GM12878 (cell line): Measurements from ENCODE around the gene TSC2. TPM values are rescaled to one million over a fixed set of nuclear protein-coding genes. Genes with fewer than 3 reads are reported as not detected.

Experiments
- ATAC-seq: fragments of 200-7000 bp; cut with Tn5 transposase; 3 replicates; pipeline ENCODE4 v1.9.1; 2020; ENCODE audit warnings: mild to moderate bottlenecking, moderate library complexity
- BruUV-seq: library from RNA; stranded (reverse); fragments of 400-500 nt; replicated peaks from 2 replicates; lab custom pipeline; 2021; lab: Mats Ljungman, UMichigan
- CTCF ChIA-PET: fragments of 300-600 bp; sonication (Branson Sonifier 250); formaldehyde crosslinking; extraction: SDS; loops from one replicate; lab custom pipeline; 2021; ENCODE audit warnings: inconsistent platforms; lab: Yijun Ruan, JAX
- POLR2A ChIA-PET: fragments of 350-600 bp; formaldehyde crosslinking; extraction: SDS; loops from one replicate; lab custom pipeline; 2021; ENCODE audit warnings: inconsistent platforms; lab: Charles Lee
- RAD21 ChIA-PET: fragments of 300-600 bp; sonication (Branson Sonifier 250); formaldehyde crosslinking; loops from one replicate; lab custom pipeline; 2023; ENCODE audit warnings: antibody characterized with exemption; ENCODE audit not compliant: unreplicated experiment; lab: Charles Lee
- SMC1A ChIA-PET: fragments of 300-600 bp; sonication (Branson Sonifier 250); formaldehyde crosslinking; loops from one replicate; lab custom pipeline; 2023; ENCODE audit not compliant: unreplicated experiment, uncharacterized antibody; lab: Charles Lee
- DNase-seq: peaks from one replicate; pipeline ENCODE4 v3.0.0-alpha.2; 2011; ENCODE audit warnings: low read depth, low spot score
- FAIRE-seq: peaks from 3 replicates; lab custom pipeline; 2011; peaks lifted over from hg19 to GRCh38; lab: Jason Lieb, UNC
- H2AFZ ChIP-seq: 2 replicates; pipeline ENCODE4 v1.6.0; 2011; ENCODE audit warnings: low read depth, low read length, control low read depth; ENCODE audit not compliant: control insufficient read depth
- H3K27ac ChIP-seq: 2 replicates; pipeline ENCODE4 v1.5.1; 2011; ENCODE audit warnings: control low read depth; ENCODE audit not compliant: control insufficient read depth, insufficient read depth
- H3K27me3 ChIP-seq, 2 experiments: replicated peaks in 1 of 2; 2 replicates each; pipeline versions ENCODE4 v1.6.0 to v1.6.1; 2011; ENCODE audit warnings: low read length in 1 of 2; ENCODE audit not compliant: control insufficient read depth in 2 of 2, insufficient read depth in 2 of 2
- H3K36me3 ChIP-seq, 2 experiments: 2 replicates each; pipeline ENCODE4 v1.5.1; 2011; ENCODE audit warnings: low read length in 1 of 2; ENCODE audit not compliant: control insufficient read depth in 2 of 2, insufficient read depth in 2 of 2
- H3K4me1 ChIP-seq: 2 replicates; pipeline ENCODE4 v1.6.1; 2011; ENCODE audit warnings: mild to moderate bottlenecking, low read length, moderate library complexity, mixed read lengths; ENCODE audit not compliant: control insufficient read depth, insufficient read depth
- H3K4me2 ChIP-seq: 2 replicates; pipeline ENCODE4 v1.6.0; 2011; ENCODE audit warnings: control low read depth; ENCODE audit not compliant: control insufficient read depth, insufficient read depth
- H3K4me3 ChIP-seq: fragments of 200-600 bp; sonication (generic); 2 replicates; pipeline ENCODE4 v1.5.1; 2016
- H3K79me2 ChIP-seq: 2 replicates; pipeline ENCODE4 v1.6.0; 2011; ENCODE audit warnings: low read length; ENCODE audit not compliant: control insufficient read depth, insufficient read depth
- H3K9ac ChIP-seq: 2 replicates; pipeline ENCODE4 v1.8.0; 2011; ENCODE audit warnings: low read length, control low read depth, mixed read lengths; ENCODE audit not compliant: control insufficient read depth, insufficient read depth
- H3K9me3 ChIP-seq: replicated peaks from 3 replicates; pipeline ENCODE4 v1.5.1; 2011; ENCODE audit warnings: mild to moderate bottlenecking, low read length; ENCODE audit not compliant: control insufficient read depth, insufficient read depth
- H4K20me1 ChIP-seq: 2 replicates; pipeline ENCODE4 v1.6.0; 2011; ENCODE audit not compliant: control insufficient read depth, insufficient read depth
- ATF3 ChIP-seq: IDR thresholded peaks from 2 replicates; pipeline ENCODE4 v1.6.1; 2011; ENCODE audit warnings: low read depth, mild to moderate bottlenecking, low read length, moderate library complexity, borderline replicate concordance; ENCODE audit errors: extremely low read depth
- EED ChIP-seq: sonication (generic); IDR thresholded peaks from 2 replicates; pipeline ENCODE4 v1.6.1; 2016; ENCODE audit warnings: antibody characterized with exemption, low read depth
- IRF3 ChIP-seq: fragments of 450-650 bp; IDR thresholded peaks from 2 replicates; pipeline ENCODE4 v1.6.1; 2014; ENCODE audit warnings: mild to moderate bottlenecking
- NRF1 ChIP-seq: conservative IDR thresholded peaks from 2 replicates; pipeline ENCODE4 v1.6.1; 2011; ENCODE audit warnings: mild to moderate bottlenecking, low read depth, low read length, improper control_type of control experiment
- PRDM15 ChIP-seq: fragments of 450-650 bp; formaldehyde crosslinking; IDR thresholded peaks from 2 replicates; pipeline ENCODE4 v1.4.0; 2020; ENCODE audit warnings: mild to moderate bottlenecking, moderate library complexity
- SREBF2 ChIP-seq: IDR thresholded peaks from 2 replicates; pipeline ENCODE4 v1.6.1; 2012; ENCODE audit warnings: mild to moderate bottlenecking, low read length
- YY1 ChIP-seq: IDR thresholded peaks from 2 replicates; pipeline ENCODE4 v1.6.1; 2011; ENCODE audit warnings: low read depth, mild to moderate bottlenecking, low read length
- ZBTB11 ChIP-seq: fragments of 450-650 bp; formaldehyde crosslinking; IDR thresholded peaks from 2 replicates; pipeline ENCODE4 v1.5.0; 2022; ENCODE audit warnings: mild to moderate bottlenecking, missing genetic modification characterization
- ZBTB33 ChIP-seq: fragments of 450-650 bp; IDR thresholded peaks from 2 replicates; pipeline ENCODE4 v1.6.1; 2017; ENCODE audit warnings: mild to moderate bottlenecking
- ZNF274 ChIP-seq: IDR thresholded peaks from one replicate; pipeline ENCODE4 v1.8.0; 2011; ENCODE audit not compliant: insufficient read length, insufficient read depth
- ZNF622 ChIP-seq: fragments of 450-650 bp; IDR thresholded peaks from 2 replicates; pipeline ENCODE4 v1.6.1; 2017; ENCODE audit warnings: mild to moderate bottlenecking, inconsistent platforms
- WGBS: methylation state at CpG from one replicate; pipeline ENCODE4 v1.1.6; 2016; ENCODE audit warnings: low lambda C conversion rate; ENCODE audit not compliant: insufficient replicate concordance, insufficient coverage; ENCODE audit errors: missing lambda C conversion rate; 5-methylcytosine and 5-hydroxymethylcytosine counted together
- in situ Hi-C: fragments of 300-500 bp; cut with MboI; formaldehyde crosslinking; loops from 9 replicates; pipeline ENCODE4 v1.14.3; 2018; ENCODE audit warnings: mixed read lengths
- intact Hi-C: fragments of 100-400 bp; cut with micrococcal nuclease; formaldehyde crosslinking; loops from one replicate; pipeline ENCODE4 v1.14.2; 2022; ENCODE audit not compliant: unreplicated experiment
- polyA plus RNA-seq, 11 experiments: library from polyadenylated mRNA; depleted of rRNA in 4 of 11; unstranded in 6 of 11; stranded (reverse) in 5 of 11; fragments of >200 nt; fragmentation: Nextera tagmentation in 4 of 11; fragmentation: Illumina TruSeq in 1 of 11; extraction: Ambion mirVana in 4 of 11; extraction: Trizol in 1 of 11; gene quantifications; 1 replicate in 1 of 11; 2 replicates in 10 of 11; pipeline versions ENCODE4 v1.2.1 to v1.2.3, GENCODE V29; 2011 to 2016; ENCODE audit warnings: inconsistent platforms in 2 of 11, missing spikeins in 2 of 11, low read depth in 1 of 11
- total RNA-seq, 4 experiments: library from RNA; depleted of rRNA in 3 of 4; stranded (reverse); fragments of >200 nt in 3 of 4; fragmentation: Illumina TruSeq in 1 of 4; extraction: Trizol in 1 of 4; gene quantifications; 2 replicates each; pipeline versions ENCODE4 v1.2.1 to v1.2.3, GENCODE V29; 2013 to 2021

The TSC2 gene
- total and polyA plus RNA-seq, 10 of the 15 experiments (the other 5 are each of a cell fraction or from before 2014, with no cell fraction given) = 1.6 to 77.0 (median 21.6) TPM

GRCh38 chr16:2064368-2064945 is 16.7 kb downstream of the TSC2 start (continued):
- TF ChIP-seq ZNF274 (no peak), ZBTB11 (CRISPR knock-in tag) (no peak), ZNF622 (no peak), IRF3 (no peak), ATF3 (no peak), YY1 (no peak), EED (no peak), SREBF2 (no peak)

GRCh38 chr16:2066139-2066538 is 18.4 kb downstream of the TSC2 start:
- Histone ChIP-seq H3K4me3 (no peak overlapping the region), H3K4me2 (no peak overlapping the region), H4K20me1 (no peaks in the 10 kb centered on the region), H3K9me3 (no peaks in the 10 kb centered on the region), H3K36me3 (peaks cover 2% of the 10 kb centered on the region in 2 experiments; a peak in 3 of 4 replicates), H3K27ac (no peak overlapping the region), H3K9ac (no peak overlapping the region), H3K27me3 (no peaks in the 10 kb centered on the region), H3K4me1 (no peaks in the 10 kb centered on the region), H3K79me2 (no peaks in the 10 kb centered on the region), H2AFZ (no peak overlapping the region)
- 94% methylated on average over 11 of the region's 11 CpGs for WGBS
- SMC1A ChIA-PET = no interaction called here
- POLR2A ChIA-PET = no interaction called here
- no peak for ATAC-seq
- CTCF ChIA-PET = no interaction called here
- RAD21 ChIA-PET = no interaction called here
- intact Hi-C loops = no loop called here
- no TSS peak for BruUV-seq
- DNase-seq = no peak
- in situ Hi-C loops = no loop called here
- FAIRE-seq = no peak
- TF ChIP-seq NRF1 (no peak), PRDM15 (CRISPR knock-in tag) (no peak), ZBTB33 (no peak), ATF3 (no peak)
